Neural cell (in vitro differentiated cells): Measurements from ENCODE around the gene CAPRIN1.

Experiments
- CTCF ChIP-seq: fragments of 450-650 bp; IDR thresholded peaks from 2 replicates; pipeline ENCODE4 v1.5.1; 2014; ENCODE audit warnings: antibody characterized with exemption, mild to moderate bottlenecking, moderate library complexity; ENCODE audit not compliant: poor library complexity, severe bottlenecking
- EP300 ChIP-seq: fragments of 450-650 bp; conservative IDR thresholded peaks from 2 replicates; pipeline ENCODE4 v1.6.1; 2014; ENCODE audit warnings: antibody characterized with exemption, mild to moderate bottlenecking, moderate library complexity; ENCODE audit not compliant: poor library complexity, severe bottlenecking
- EZH2 ChIP-seq: fragments of 200-600, 300-800 bp; shearing (Covaris generic), sonication (generic); IDR thresholded peaks from 2 replicates; pipeline ENCODE4 v1.6.1; 2014; ENCODE audit warnings: antibody characterized with exemption, low read length, borderline replicate concordance, mild to moderate bottlenecking; ENCODE audit not compliant: insufficient read depth, poor library complexity, severe bottlenecking
- POLR2AphosphoS5 ChIP-seq: IDR thresholded peaks from 2 replicates; pipeline ENCODE4 v1.6.1; 2012
- RAD21 ChIP-seq: fragments of 450-650 bp; conservative IDR thresholded peaks from 2 replicates; pipeline ENCODE4 v1.6.1; 2014; ENCODE audit warnings: antibody characterized with exemption, mild to moderate bottlenecking, moderate library complexity
- REST ChIP-seq: IDR thresholded peaks from 2 replicates; pipeline ENCODE4 v1.6.1; 2012; ENCODE audit warnings: borderline replicate concordance
- SMC3 ChIP-seq: fragments of 450-650 bp; conservative IDR thresholded peaks from 2 replicates; pipeline ENCODE4 v1.6.1; 2014; ENCODE audit warnings: antibody characterized with exemption, mild to moderate bottlenecking, moderate library complexity; ENCODE audit not compliant: poor library complexity

GRCh38 chr11:34055218-34056000, 3.9 kb downstream of the CAPRIN1 start:
- TF ChIP-seq CTCF (no peak), RAD21 (no peak), SMC3 (no peak), POLR2AphosphoS5 (no peak), REST (no peak), EZH2 (no peak), EP300 (no peak)
